ENCODE results near the gene EPS15. TPM values are rescaled to one million over a fixed set of nuclear protein-coding genes. Genes with fewer than 3 reads are reported as not detected.
A peak's percentile ranks its signal among the peaks of the same experiment; 100 is the strongest.

Gene EPS15
- total and polyA plus RNA-seq, 12 donors = 31.7 to 180 (median 104) TPM

- Histone ChIP-seq H3K27me3 (no peaks in the 10 kb centered on the region), H3K4me1 (replicated peaks in 1 of 2) (peaks cover 0 to 5% of the 10 kb centered on the region in 2 donors), H3K36me3 (replicated peaks in 1 of 2) (no peaks in the 10 kb centered on the region), H3K27ac (no peak overlapping the region), H3K9me3 (replicated peaks in 1 of 3) (no peaks in the 10 kb centered on the region), H3K4me3 (no peak overlapping the region)
- WGBS, 4 donors = 89 to 96% (median 95%) methylated on average over 9 to 11 of the region's 11 CpGs
- intact Hi-C loops (cut with DNase I) = no loop called here
- no peak for DNase-seq
- TF ChIP-seq, protein P1, sequence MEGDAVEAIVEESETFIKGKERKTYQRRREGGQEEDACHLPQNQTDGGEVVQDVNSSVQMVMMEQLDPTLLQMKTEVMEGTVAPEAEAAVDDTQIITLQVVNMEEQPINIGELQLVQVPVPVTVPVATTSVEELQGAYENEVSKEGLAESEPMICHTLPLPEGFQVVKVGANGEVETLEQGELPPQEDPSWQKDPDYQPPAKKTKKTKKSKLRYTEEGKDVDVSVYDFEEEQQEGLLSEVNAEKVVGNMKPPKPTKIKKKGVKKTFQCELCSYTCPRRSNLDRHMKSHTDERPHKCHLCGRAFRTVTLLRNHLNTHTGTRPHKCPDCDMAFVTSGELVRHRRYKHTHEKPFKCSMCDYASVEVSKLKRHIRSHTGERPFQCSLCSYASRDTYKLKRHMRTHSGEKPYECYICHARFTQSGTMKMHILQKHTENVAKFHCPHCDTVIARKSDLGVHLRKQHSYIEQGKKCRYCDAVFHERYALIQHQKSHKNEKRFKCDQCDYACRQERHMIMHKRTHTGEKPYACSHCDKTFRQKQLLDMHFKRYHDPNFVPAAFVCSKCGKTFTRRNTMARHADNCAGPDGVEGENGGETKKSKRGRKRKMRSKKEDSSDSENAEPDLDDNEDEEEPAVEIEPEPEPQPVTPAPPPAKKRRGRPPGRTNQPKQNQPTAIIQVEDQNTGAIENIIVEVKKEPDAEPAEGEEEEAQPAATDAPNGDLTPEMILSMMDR (IDR thresholded peaks at IDR 0.05) = no peak
- no peak for TF ChIP-seq POLR2A (IDR thresholded peaks at IDR 0.05)
Measured at GRCh38 chr1:51320967-51321923, 197.8 kb downstream of the EPS15 start.

GRCh38 chr1:51317798-51318197 is 201.3 kb downstream of the EPS15 start:
- H3K36me3 ChIP-seq (replicated peaks in 1 of 2) = no peaks in the 10 kb centered on the region
- no peaks in the 10 kb centered on the region for H3K9me3 ChIP-seq (replicated peaks in 1 of 3)
- WGBS, 4 donors = 94 to 100% (median 95%) methylated on average over 7 of the region's 7 CpGs
- H3K4me3 ChIP-seq = no peak overlapping the region
- no peak for DNase-seq
- H3K27me3 ChIP-seq = no peaks in the 10 kb centered on the region
- H3K27ac ChIP-seq = no peak overlapping the region
- intact Hi-C loops (cut with DNase I) = no loop called here
- peaks cover 13 to 24% of the 10 kb centered on the region in 2 donors for H3K4me1 ChIP-seq (replicated peaks in 1 of 2)
- TF ChIP-seq, protein P1 (IDR thresholded peaks at IDR 0.05) = no peak
- TF ChIP-seq POLR2A (IDR thresholded peaks at IDR 0.05) = no peak

GRCh38 chr1:51316846-51317120 is 202.3 kb downstream of the EPS15 start:
- no peaks in the 10 kb centered on the region for H3K27me3 ChIP-seq
- 89 to 98% (median 92%) methylated on average over 4 of the region's 4 CpGs for WGBS, 4 donors
- intact Hi-C loops (cut with DNase I) = no loop called here

GRCh38 chr1:51316113-51316845 is 202.8 kb downstream of the EPS15 start:
- WGBS, 4 donors = 54 to 64% (median 60%) methylated on average over 9 of the region's 9 CpGs
- Histone ChIP-seq H3K4me3 (no peak overlapping the region), H3K27ac (peak overlapping the region in 3 of 5 donors; percentile 78 to 91 (median 79)), H3K9me3 (replicated peaks in 1 of 3) (no peaks in the 10 kb centered on the region), H3K4me1 (replicated peaks in 1 of 2) (peaks cover 13 to 24% of the 10 kb centered on the region in 2 donors), H3K36me3 (replicated peaks in 1 of 2) (no peaks in the 10 kb centered on the region), H3K27me3 (no peaks in the 10 kb centered on the region)
- DNase-seq = peak; percentile 54 to 85 (median 74)
- TF ChIP-seq, protein P1 (IDR thresholded peaks at IDR 0.05) = no peak
- no peak for TF ChIP-seq POLR2A (IDR thresholded peaks at IDR 0.05)
- intact Hi-C loops (cut with DNase I) = no loop called here

More at GRCh38 chr1:51316846-51317120, 202.3 kb downstream of the EPS15 start:
- Histone ChIP-seq H3K4me3 (no peak overlapping the region), H3K9me3 (replicated peaks in 1 of 3) (no peaks in the 10 kb centered on the region), H3K36me3 (replicated peaks in 1 of 2) (no peaks in the 10 kb centered on the region), H3K4me1 (replicated peaks in 1 of 2) (peaks cover 13 to 24% of the 10 kb centered on the region in 2 donors), H3K27ac (peak overlapping the region in 1 of 5 donors; percentile 78)
- no peak for TF ChIP-seq POLR2A (IDR thresholded peaks at IDR 0.05)
- TF ChIP-seq, protein P1 (IDR thresholded peaks at IDR 0.05) = no peak
- no peak for DNase-seq

Data from adrenal gland (tissue), 12 donors.